Activated CD8-positive, alpha-beta memory T cell treated with anti-CD3 and anti-CD28 coated beads, Interleukin-2, amount 50 U/mL, for 24 hours (primary cell): ENCODE results near the gene PRX.
"Not testable (repeated sequence)": the region's sequence is repeated elsewhere in the genome, so short reads cannot be mapped to it uniquely, and the experiment has no call there.

Experiments
- DNase-seq: peaks from one replicate; pipeline ENCODE4 v3.0.0-alpha.2; 2020; ENCODE audit errors: extremely low read depth

Gene PRX

GRCh38 chr19:40416918-40417642 lies 3.9 kb upstream of the PRX start:
- no peak for DNase-seq

- DNase-seq: no peak
These were observed 2.6 kb upstream of the PRX start for GRCh38 chr19:40415768-40416167.

- no peak for DNase-seq
These were observed 1.7 kb upstream of the PRX start for GRCh38 chr19:40414542-40415535.

- no peak for DNase-seq
These were observed 312 bp downstream of the PRX start for GRCh38 chr19:40412866-40413265.

GRCh38 chr19:40411958-40412499 lies 1.1 kb downstream of the PRX start:
- DNase-seq: no peak

- DNase-seq: no peak
These were observed 1.9 kb downstream of the PRX start for GRCh38 chr19:40411125-40411842.

- DNase-seq: no peak
These were observed 3.2 kb downstream of the PRX start for GRCh38 chr19:40410030-40410389.

GRCh38 chr19:40408598-40408925 lies 4.6 kb downstream of the PRX start:
- not testable (repeated sequence) for DNase-seq

GRCh38 chr19:40407714-40408597 lies 5.2 kb downstream of the PRX start:
- no peak for DNase-seq

GRCh38 chr19:40403262-40403984 lies 9.8 kb downstream of the PRX start:
- DNase-seq: peak; percentile 46

- no peak for DNase-seq
These were observed 12.6 kb downstream of the PRX start for GRCh38 chr19:40400559-40400958.

- DNase-seq: peak; percentile 23
These were observed 14.6 kb downstream of the PRX start for GRCh38 chr19:40398417-40399131.

- no peak for DNase-seq
These were observed 15.6 kb downstream of the PRX start for GRCh38 chr19:40397568-40397906.

- DNase-seq: no peak
These were observed 16.2 kb downstream of the PRX start for GRCh38 chr19:40396886-40397567.

- no peak for DNase-seq
These were observed 17.2 kb downstream of the PRX start for GRCh38 chr19:40395956-40396355.

GRCh38 chr19:40394816-40395210 lies 18.4 kb downstream of the PRX start:
- no peak for DNase-seq

GRCh38 chr19:40393894-40394815 lies 19.0 kb downstream of the PRX start:
- DNase-seq: no peak

GRCh38 chr19:40392894-40393517 lies 20.2 kb downstream of the PRX start:
- no peak for DNase-seq
